ENCODE data around the gene NCK2.

NCK2 gene

GRCh38 chr2:105875241-105875640 is 130.5 kb downstream of the NCK2 start:
- ChIA-PET POLR2A (ENCODE audit: low non-redundant PET) (no interaction called here), CTCF (no interaction called here)
- DNase-seq (ENCODE audit: low spot score), result no peak
- no peak overlapping the region for H3K27ac ChIP-seq
- TF ChIP-seq, protein P1, sequence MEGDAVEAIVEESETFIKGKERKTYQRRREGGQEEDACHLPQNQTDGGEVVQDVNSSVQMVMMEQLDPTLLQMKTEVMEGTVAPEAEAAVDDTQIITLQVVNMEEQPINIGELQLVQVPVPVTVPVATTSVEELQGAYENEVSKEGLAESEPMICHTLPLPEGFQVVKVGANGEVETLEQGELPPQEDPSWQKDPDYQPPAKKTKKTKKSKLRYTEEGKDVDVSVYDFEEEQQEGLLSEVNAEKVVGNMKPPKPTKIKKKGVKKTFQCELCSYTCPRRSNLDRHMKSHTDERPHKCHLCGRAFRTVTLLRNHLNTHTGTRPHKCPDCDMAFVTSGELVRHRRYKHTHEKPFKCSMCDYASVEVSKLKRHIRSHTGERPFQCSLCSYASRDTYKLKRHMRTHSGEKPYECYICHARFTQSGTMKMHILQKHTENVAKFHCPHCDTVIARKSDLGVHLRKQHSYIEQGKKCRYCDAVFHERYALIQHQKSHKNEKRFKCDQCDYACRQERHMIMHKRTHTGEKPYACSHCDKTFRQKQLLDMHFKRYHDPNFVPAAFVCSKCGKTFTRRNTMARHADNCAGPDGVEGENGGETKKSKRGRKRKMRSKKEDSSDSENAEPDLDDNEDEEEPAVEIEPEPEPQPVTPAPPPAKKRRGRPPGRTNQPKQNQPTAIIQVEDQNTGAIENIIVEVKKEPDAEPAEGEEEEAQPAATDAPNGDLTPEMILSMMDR (conservative IDR thresholded peaks at IDR 0.05; ENCODE audit: low read depth), result no peak

GRCh38 chr2:105876191-105876590 is 131.5 kb downstream of the NCK2 start:
- TF ChIP-seq, protein P1 (conservative IDR thresholded peaks at IDR 0.05; ENCODE audit: low read depth), result no peak

DNA sequence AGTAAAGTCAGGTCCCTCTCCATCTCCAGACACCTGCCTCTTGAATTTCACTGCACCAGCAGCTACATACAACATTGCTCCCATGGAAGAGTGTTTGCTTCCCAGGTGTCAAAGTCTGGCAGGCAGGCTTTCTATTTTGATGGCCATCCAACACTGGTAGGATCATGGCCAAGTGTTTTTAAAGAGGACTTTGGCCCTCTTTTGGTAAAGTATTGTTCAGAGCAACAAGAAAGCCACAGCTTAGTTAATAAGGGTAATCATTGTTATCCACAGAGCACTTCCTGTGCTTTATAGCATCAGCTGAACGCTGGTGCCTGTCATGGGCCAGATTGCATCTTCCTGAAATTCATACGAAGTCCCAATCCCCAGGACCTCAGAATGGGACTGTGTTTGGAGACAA is 133.2 kb downstream of the NCK2 start:
- ChIA-PET CTCF (no interaction called here), POLR2A (ENCODE audit: low non-redundant PET) (no interaction called here)
- TF ChIP-seq, protein P1 (conservative IDR thresholded peaks at IDR 0.05; ENCODE audit: low read depth), result no peak
- H3K27ac ChIP-seq, result no peak overlapping the region
- DNase-seq (ENCODE audit: low spot score), result no peak

More at GRCh38 chr2:105876191-105876590, 131.5 kb downstream of the NCK2 start:
- CTCF ChIA-PET, result interaction anchor here (0.7 kb wide), 1 partner anchor 348 kb away, joined by 4 read pairs; no protein-coding TSS in a partner anchor
- H3K27ac ChIP-seq, result no peak overlapping the region
- POLR2A ChIA-PET (ENCODE audit: low non-redundant PET), result no interaction called here
- no peak for DNase-seq (ENCODE audit: low spot score)

- no peak for DNase-seq (ENCODE audit: low spot score)
- CTCF ChIA-PET, result interaction anchor here (0.6 kb wide), 1 partner anchor 88 kb away, joined by 3 read pairs; no protein-coding TSS in a partner anchor
- H3K27ac ChIP-seq, result peak overlapping the region; percentile 17; the same call in 1 of the 2 replicates
- POLR2A ChIA-PET (ENCODE audit: low non-redundant PET), result no interaction called here
- TF ChIP-seq, protein P1 (conservative IDR thresholded peaks at IDR 0.05; ENCODE audit: low read depth), result no peak
Observed at GRCh38 chr2:105879106-105879802, 134.5 kb downstream of the NCK2 start.

DNA sequence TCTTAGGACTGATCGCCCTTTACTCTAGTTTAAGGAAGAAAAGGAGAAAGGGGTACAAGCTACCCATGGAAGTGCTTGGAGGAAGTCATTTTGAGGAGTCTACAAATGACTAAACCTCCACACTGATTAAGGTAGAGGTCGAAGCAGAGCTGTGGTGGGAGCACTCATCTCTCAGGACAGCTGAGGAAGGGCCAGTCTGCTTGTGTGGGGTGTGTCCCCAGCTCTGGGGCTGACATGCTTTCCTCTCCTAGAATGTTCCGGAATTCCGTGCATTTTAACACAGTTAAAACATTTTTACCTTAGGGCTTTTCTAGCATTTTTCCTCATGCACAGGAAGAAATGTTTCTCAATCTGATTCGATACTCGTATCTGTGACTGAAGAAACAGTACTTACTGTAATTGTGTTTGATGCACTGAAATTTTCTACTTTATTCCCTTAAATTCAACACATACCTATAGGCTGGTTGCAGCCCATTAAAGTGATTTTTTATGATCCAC is 135.1 kb downstream of the NCK2 start:
- ChIA-PET CTCF (interaction anchor here (0.6 kb wide), 1 partner anchor 88 kb away, joined by 3 read pairs; no protein-coding TSS in a partner anchor), POLR2A (ENCODE audit: low non-redundant PET) (interaction anchor here (0.6 kb wide), 1 partner anchor 41 kb away, joined by 3 read pairs; no protein-coding TSS in a partner anchor)
- DNase-seq (ENCODE audit: low spot score), result no peak
- TF ChIP-seq, protein P1 (conservative IDR thresholded peaks at IDR 0.05; ENCODE audit: low read depth), result no peak
- H3K27ac ChIP-seq, result peak overlapping the region; percentile 17; the same call in 1 of the 2 replicates

- no peak overlapping the region for H3K27ac ChIP-seq
- ChIA-PET POLR2A (ENCODE audit: low non-redundant PET) (no interaction called here), CTCF (no interaction called here)
- TF ChIP-seq, protein P1 (conservative IDR thresholded peaks at IDR 0.05; ENCODE audit: low read depth), result no peak
- no peak for DNase-seq (ENCODE audit: low spot score)
Observed at GRCh38 chr2:105880637-105881036, 135.9 kb downstream of the NCK2 start.
